DND-41 (cell line): ENCODE measurements around the gene REPS2.

Source experiments
- ATAC-seq: fragments of 200-7000 bp; cut with Tn5 transposase; 3 replicates; pipeline ENCODE4 v1.9.1; 2021; ENCODE audit warnings: low read depth; ENCODE audit not compliant: insufficient read depth
- DNase-seq: peaks from one replicate; pipeline ENCODE4 v3.0.0-alpha.2; 2020
- H2AFZ ChIP-seq: 2 replicates; pipeline ENCODE4 v1.6.0; 2012; ENCODE audit warnings: low read depth, low read length
- H3K27ac ChIP-seq: 2 replicates; pipeline ENCODE4 v1.5.1; 2012; ENCODE audit warnings: low read length, inconsistent platforms
- H3K27me3 ChIP-seq: fragments of 200-600 bp; sonication (generic); 2 replicates; pipeline ENCODE4 v1.6.0; 2012; ENCODE audit warnings: low read length, mild to moderate bottlenecking, inconsistent platforms; ENCODE audit not compliant: insufficient read depth, poor library complexity
- H3K36me3 ChIP-seq: 2 replicates; pipeline ENCODE4 v1.5.1; 2012; ENCODE audit warnings: low read length, inconsistent platforms; ENCODE audit not compliant: insufficient read depth
- H3K4me1 ChIP-seq: 2 replicates; pipeline ENCODE4 v1.5.1; 2012; ENCODE audit warnings: mild to moderate bottlenecking, low read length; ENCODE audit not compliant: insufficient read depth
- H3K4me2 ChIP-seq: 2 replicates; pipeline ENCODE4 v1.6.0; 2012; ENCODE audit warnings: mild to moderate bottlenecking, moderate library complexity, low read length, inconsistent platforms; ENCODE audit not compliant: insufficient read depth
- H3K4me3 ChIP-seq, 2 experiments: fragments of 200-600 bp in 1 of 2; shearing (Covaris generic) in 1 of 2; 2 replicates each; pipeline ENCODE4 v1.5.1; 2012 to 2016; ENCODE audit warnings: inconsistent platforms in 2 of 2, low read length in 2 of 2, mild to moderate bottlenecking in 2 of 2, low read depth in 1 of 2, moderate library complexity in 1 of 2
- H3K79me2 ChIP-seq: 2 replicates; pipeline ENCODE4 v1.6.0; 2012; ENCODE audit warnings: low read length, inconsistent platforms; ENCODE audit not compliant: insufficient read depth
- H3K9ac ChIP-seq: 2 replicates; pipeline ENCODE4 v1.6.0; 2012; ENCODE audit warnings: low read depth, mild to moderate bottlenecking, inconsistent platforms, low read length, moderate library complexity
- H3K9me3 ChIP-seq: 2 replicates; pipeline ENCODE4 v1.5.1; 2012; ENCODE audit warnings: low read length, moderate library complexity, mild to moderate bottlenecking, inconsistent platforms; ENCODE audit not compliant: insufficient read depth, severe bottlenecking
- H4K20me1 ChIP-seq: 2 replicates; pipeline ENCODE4 v1.6.0; 2012; ENCODE audit warnings: low read length; ENCODE audit not compliant: insufficient read depth
- CTCF ChIP-seq: IDR thresholded peaks from 2 replicates; pipeline ENCODE4 v1.5.1; 2012; ENCODE audit warnings: borderline replicate concordance, low read length, moderate library complexity, mild to moderate bottlenecking; ENCODE audit not compliant: poor library complexity, severe bottlenecking; ENCODE audit errors: extremely low read depth
- EZH2 ChIP-seq: IDR thresholded peaks from 3 replicates; pipeline ENCODE4 v1.6.1; 2012; ENCODE audit warnings: borderline replicate concordance, low read depth, mild to moderate bottlenecking, moderate library complexity, low read length, inconsistent platforms; ENCODE audit not compliant: severe bottlenecking

The REPS2 gene

DNA sequence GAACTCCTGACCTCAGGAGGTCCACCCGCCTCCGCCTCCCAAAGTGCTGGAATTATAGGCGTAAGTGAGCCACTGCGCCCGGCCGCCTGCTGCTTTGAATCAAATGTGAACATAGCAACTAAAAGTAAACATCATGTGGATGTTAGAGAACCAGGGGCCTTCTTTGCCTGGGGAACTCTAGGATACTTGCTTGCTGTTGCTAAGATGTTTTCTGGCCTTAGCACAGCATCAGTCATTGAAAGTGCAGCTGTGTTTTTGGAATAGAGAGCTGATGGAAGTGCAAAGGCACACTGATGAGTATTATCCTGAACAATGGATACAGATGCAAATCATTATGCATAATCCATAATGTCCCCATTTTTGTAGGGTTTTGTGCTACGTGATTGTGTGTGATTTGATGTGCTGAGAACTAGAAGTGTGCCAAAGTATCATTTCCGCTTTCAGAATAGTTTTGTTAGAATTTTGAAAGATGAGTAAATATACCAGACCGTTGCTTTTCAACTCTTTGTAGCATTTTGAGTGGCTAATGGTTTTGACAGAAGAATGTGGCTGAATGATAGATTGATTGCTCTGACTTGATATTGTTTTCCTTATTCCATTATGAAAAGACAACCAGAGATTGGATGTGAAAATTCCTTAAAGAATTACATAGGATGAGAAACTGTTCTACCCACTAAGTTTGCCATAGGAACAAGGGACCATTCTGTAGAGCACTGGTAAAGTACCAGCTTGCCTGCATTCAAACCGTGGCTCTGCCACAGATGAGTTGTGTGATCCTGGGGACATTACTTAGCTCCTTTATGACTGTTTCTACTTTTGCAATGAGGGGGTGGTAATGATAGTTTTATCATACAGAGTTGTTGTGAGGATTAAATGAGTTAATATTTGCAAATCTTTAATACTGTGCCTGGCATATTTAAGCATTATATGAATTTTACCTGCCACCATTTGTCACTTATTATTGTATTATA lies 74.7 kb downstream of the REPS2 start:
- H4K20me1 ChIP-seq = no peaks in the 10 kb centered on the region
- H3K36me3 ChIP-seq = no peaks in the 10 kb centered on the region
- H3K4me2 ChIP-seq = no peak overlapping the region
- no peaks in the 10 kb centered on the region for H3K4me1 ChIP-seq
- H3K27me3 ChIP-seq = no peaks in the 10 kb centered on the region
- TF ChIP-seq CTCF = no peak
- TF ChIP-seq EZH2 = no peak
- no peaks in the 10 kb centered on the region for H3K79me2 ChIP-seq
- H3K9me3 ChIP-seq = no peaks in the 10 kb centered on the region
- H3K9ac ChIP-seq = no peak overlapping the region
- no peak for DNase-seq
- no peak overlapping the region for H2AFZ ChIP-seq
- no peak for ATAC-seq
- H3K27ac ChIP-seq = no peak overlapping the region
- H3K4me3 ChIP-seq = no peak overlapping the region

GRCh38 chrX:17021851-17022604 lies 75.6 kb downstream of the REPS2 start:
- ATAC-seq (no peak), DNase-seq (no peak)
- H3K4me3 ChIP-seq = no peak overlapping the region
- TF ChIP-seq CTCF (no peak), EZH2 (no peak)
- no peaks in the 10 kb centered on the region for H3K9me3 ChIP-seq
- H2AFZ ChIP-seq = no peak overlapping the region
- H3K9ac ChIP-seq = no peak overlapping the region
- no peak overlapping the region for H3K4me2 ChIP-seq
- no peaks in the 10 kb centered on the region for H3K79me2 ChIP-seq
- no peaks in the 10 kb centered on the region for H3K4me1 ChIP-seq
- H3K27me3 ChIP-seq = no peaks in the 10 kb centered on the region
- H3K36me3 ChIP-seq = no peaks in the 10 kb centered on the region
- no peaks in the 10 kb centered on the region for H4K20me1 ChIP-seq
- H3K27ac ChIP-seq = no peak overlapping the region

DNA sequence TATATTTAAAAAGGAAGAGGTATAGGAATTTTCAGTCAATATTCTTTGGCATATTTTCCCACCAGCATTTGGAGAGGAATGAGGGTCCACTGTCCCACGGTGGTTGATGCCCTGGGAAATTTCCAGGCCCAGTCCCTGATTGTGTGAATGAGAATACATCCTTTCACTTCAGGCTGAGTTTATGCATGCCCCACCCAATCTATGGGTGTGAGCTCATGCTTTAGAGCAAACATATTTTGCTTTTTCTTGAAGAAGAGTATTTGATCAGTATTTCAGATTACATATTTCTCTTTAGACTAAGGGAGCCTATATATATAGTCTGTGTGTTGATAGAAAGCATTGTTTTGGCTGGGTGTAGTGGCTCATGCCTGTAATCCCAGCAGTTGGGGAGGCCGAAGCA lies 77.2 kb downstream of the REPS2 start:
- H3K4me3 ChIP-seq = no peak overlapping the region
- no peak overlapping the region for H2AFZ ChIP-seq
- no peaks in the 10 kb centered on the region for H3K79me2 ChIP-seq
- ATAC-seq (no peak), DNase-seq (no peak)
- no peaks in the 10 kb centered on the region for H3K36me3 ChIP-seq
- no peak overlapping the region for H3K4me2 ChIP-seq
- no peaks in the 10 kb centered on the region for H3K4me1 ChIP-seq
- TF ChIP-seq EZH2 (no peak), CTCF (no peak)
- H3K9ac ChIP-seq = no peak overlapping the region
- no peaks in the 10 kb centered on the region for H3K27me3 ChIP-seq
- H3K27ac ChIP-seq = no peak overlapping the region
- no peaks in the 10 kb centered on the region for H4K20me1 ChIP-seq
- H3K9me3 ChIP-seq = no peaks in the 10 kb centered on the region
